Progenitor cell of endocrine pancreas (in vitro differentiated cells): Measurements from ENCODE around the gene SLC25A6. TPM values are rescaled to one million over a fixed set of nuclear protein-coding genes. Genes with fewer than 3 reads are reported as not detected.

Experiments used
- DNase-seq: peaks from one replicate; pipeline ENCODE4 v3.0.0; 2021; ENCODE audit warnings: low spot score; ENCODE audit not compliant: unreplicated experiment
- H3K27ac Mint-ChIP-seq: 2 replicates; pipeline ENCODE4 v1.8.0; 2021; ENCODE audit warnings: mild to moderate bottlenecking, moderate library complexity, mixed read lengths
- H3K27me3 Mint-ChIP-seq: 2 replicates; pipeline ENCODE4 v1.8.0; 2021; ENCODE audit warnings: mixed read lengths
- H3K36me3 Mint-ChIP-seq: 2 replicates; pipeline ENCODE4 v1.8.0; 2022; ENCODE audit warnings: mixed read lengths; ENCODE audit not compliant: insufficient read depth
- H3K4me1 Mint-ChIP-seq: 2 replicates; pipeline ENCODE4 v1.8.0; 2021; ENCODE audit warnings: low read depth, mixed read lengths
- H3K4me3 Mint-ChIP-seq: 2 replicates; pipeline ENCODE4 v1.8.0; 2021; ENCODE audit warnings: low read depth, mild to moderate bottlenecking, moderate library complexity, mixed read lengths
- H3K9me3 Mint-ChIP-seq: 2 replicates; pipeline ENCODE4 v1.8.0; 2021; ENCODE audit warnings: low read depth, mixed read lengths
- total RNA-seq: library from RNA; stranded (reverse); gene quantifications from 2 replicates; pipeline ENCODE4 v1.2.1, GENCODE V29; 2021
- TF ChIP-seq, protein P1 (sequence below): fragments of 200-600 bp; sonication (generic); IDR thresholded peaks from one replicate; pipeline ENCODE4 v1.5.0; 2021; ENCODE audit warnings: antibody characterized with exemption, mild to moderate bottlenecking; ENCODE audit not compliant: unreplicated experiment

SLC25A6 gene
- total RNA-seq, 1 donor from 2014 or later, result 387 TPM

DNA sequence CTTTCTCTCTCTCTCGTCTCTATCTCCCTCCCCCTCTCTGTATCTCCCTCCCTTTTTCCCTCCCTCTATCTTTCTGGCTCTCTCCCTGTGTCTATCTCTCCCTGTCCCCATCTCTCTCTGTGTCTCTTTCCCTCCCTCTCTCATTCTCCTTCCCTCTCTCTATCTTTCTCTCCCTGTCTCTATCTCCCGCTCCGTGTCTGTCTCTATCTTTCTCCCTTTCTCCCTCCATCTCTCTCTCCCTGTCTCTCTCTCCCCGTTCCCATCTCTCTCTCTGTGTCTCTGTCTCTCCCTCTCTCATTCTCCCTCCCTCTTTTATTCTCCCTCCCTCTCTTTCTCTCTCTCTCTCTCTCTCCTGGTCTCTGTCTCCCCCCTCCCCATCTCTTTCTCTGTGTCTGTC, 32.4 kb downstream of the SLC25A6 start:
- H3K36me3 Mint-ChIP-seq, result peaks cover 12% of the 10 kb centered on the region

DNA sequence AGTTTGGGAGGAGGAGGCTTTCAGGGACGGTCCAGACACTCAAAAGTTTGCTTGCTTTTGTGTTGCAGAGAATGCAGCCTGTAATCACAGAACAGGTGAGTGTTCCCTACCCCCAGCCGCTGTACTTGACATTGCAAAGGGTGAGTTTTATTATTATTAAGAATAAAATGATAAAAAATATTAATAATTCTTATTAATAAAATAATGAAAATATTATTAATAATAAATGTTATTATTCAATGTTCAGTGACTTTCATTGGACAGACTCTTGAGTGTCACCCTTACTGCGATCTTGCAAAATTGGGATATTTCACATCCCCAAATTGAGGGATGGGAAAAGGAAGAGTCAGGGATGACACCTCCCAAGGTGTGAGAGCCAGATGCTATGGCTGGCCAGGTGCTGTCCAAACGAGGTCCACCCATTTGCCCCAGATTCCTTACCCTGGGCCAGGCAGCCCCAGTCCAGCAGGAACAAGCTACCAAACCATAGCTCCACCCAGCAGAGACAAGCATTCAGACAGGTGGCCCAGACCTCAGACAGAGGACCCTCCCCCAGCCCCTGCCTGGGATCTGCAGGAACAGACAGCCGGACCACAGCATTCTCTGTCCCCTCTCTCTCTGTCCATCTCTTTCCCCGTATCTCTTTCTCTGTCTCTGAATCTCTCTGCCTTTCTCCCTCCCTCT, 33.0 kb downstream of the SLC25A6 start:
- TF ChIP-seq, protein P1, sequence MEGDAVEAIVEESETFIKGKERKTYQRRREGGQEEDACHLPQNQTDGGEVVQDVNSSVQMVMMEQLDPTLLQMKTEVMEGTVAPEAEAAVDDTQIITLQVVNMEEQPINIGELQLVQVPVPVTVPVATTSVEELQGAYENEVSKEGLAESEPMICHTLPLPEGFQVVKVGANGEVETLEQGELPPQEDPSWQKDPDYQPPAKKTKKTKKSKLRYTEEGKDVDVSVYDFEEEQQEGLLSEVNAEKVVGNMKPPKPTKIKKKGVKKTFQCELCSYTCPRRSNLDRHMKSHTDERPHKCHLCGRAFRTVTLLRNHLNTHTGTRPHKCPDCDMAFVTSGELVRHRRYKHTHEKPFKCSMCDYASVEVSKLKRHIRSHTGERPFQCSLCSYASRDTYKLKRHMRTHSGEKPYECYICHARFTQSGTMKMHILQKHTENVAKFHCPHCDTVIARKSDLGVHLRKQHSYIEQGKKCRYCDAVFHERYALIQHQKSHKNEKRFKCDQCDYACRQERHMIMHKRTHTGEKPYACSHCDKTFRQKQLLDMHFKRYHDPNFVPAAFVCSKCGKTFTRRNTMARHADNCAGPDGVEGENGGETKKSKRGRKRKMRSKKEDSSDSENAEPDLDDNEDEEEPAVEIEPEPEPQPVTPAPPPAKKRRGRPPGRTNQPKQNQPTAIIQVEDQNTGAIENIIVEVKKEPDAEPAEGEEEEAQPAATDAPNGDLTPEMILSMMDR, result no peak
- Mint-ChIP-seq H3K9me3 (no peaks in the 10 kb centered on the region), H3K36me3 (peaks cover 12% of the 10 kb centered on the region), H3K4me3 (no peak overlapping the region), H3K27me3 (no peaks in the 10 kb centered on the region), H3K27ac (peak overlapping the region; percentile 44), H3K4me1 (no peaks in the 10 kb centered on the region)
- no peak for DNase-seq

More for the DNA sequence above, 32.4 kb downstream of the SLC25A6 start:
- Mint-ChIP-seq H3K9me3 (no peaks in the 10 kb centered on the region), H3K27me3 (no peaks in the 10 kb centered on the region), H3K4me1 (no peaks in the 10 kb centered on the region), H3K27ac (peak overlapping the region; percentile 44), H3K4me3 (no peak overlapping the region)
- no peak for DNase-seq
- TF ChIP-seq, protein P1, result no peak

DNA sequence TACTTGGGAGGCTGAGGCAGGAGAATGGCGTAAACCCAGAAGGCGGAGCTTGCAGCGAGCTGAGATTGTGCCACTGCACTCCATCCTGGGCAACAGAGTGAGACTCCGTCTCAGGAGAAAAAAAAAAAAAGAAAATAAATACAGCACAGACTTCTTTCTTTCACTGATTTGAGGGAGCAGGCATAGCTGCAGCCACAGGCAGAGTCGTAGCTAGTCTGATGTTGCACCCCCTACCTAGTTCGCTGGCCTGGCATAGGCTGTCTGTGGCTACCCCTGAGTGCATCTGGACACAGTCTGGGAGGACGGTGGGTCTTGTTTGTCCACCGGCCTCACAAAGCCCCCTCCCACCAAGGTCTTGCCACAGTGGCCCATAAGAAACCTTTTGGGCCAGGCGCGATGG, 33.9 kb downstream of the SLC25A6 start:
- Mint-ChIP-seq H3K4me3 (no peak overlapping the region), H3K9me3 (no peaks in the 10 kb centered on the region), H3K27me3 (no peaks in the 10 kb centered on the region), H3K36me3 (peaks cover 12% of the 10 kb centered on the region), H3K27ac (no peak overlapping the region), H3K4me1 (no peaks in the 10 kb centered on the region)
- DNase-seq, result no peak
- TF ChIP-seq, protein P1, result no peak

DNA sequence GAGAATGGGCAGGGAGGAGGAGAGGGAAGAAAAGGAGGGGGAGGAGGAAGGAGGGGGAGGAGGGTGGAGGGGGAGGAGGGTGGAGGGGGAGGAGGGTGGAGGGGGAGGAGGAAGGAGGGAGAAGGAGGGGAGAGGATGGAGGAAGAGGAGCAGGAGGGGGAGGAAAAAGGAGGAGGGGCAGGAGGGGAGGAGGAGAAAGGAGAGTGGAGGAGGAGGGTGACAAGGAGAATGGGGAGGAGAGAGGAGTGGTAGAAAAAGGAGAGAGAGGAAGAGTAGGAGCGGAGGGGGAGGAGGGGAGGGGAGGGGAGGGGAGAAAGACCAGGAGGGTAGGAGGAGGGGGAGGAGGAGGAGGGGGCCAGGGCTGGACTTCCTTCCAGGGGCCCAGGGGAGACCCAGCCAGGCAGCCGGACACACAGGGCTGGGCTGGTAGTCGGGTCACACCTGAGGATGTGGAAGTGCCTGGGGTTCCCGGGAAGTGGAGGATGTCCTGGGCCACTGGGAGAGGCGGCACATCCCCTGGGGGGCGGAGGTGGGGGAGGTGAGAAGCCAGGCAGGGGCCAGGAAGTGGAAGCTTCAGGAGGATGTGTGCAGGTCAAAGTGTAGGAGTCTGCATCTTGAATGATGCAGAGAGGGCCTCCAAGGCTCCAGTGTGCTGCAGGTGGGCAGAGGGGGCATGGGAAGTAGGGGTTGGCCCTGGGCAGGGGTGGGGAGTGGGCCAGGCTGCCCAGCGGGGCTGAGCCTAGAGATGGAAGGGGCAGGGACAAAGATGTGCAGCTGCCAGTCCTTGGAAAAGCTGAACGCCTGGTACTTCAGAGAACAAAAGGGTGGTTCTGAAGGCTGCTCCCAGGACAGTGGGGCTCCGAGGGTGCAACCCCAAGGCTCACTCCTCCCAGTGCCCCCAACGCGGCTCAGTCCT, 36.5 kb downstream of the SLC25A6 start:
- DNase-seq, result no peak
- TF ChIP-seq, protein P1, result no peak
- no peaks in the 10 kb centered on the region for H3K27me3 Mint-ChIP-seq
- H3K4me1 Mint-ChIP-seq, result no peaks in the 10 kb centered on the region
- peaks cover 10% of the 10 kb centered on the region for H3K36me3 Mint-ChIP-seq
- H3K4me3 Mint-ChIP-seq, result no peak overlapping the region
- H3K27ac Mint-ChIP-seq, result no peak overlapping the region
- no peaks in the 10 kb centered on the region for H3K9me3 Mint-ChIP-seq
